Gastrocnemius medialis (tissue), 4 donors: ENCODE data around the gene RNASEH2B. TPM values are rescaled to one million over a fixed set of nuclear protein-coding genes. Genes with fewer than 3 reads are reported as not detected.

Experiments used
- ATAC-seq, 2 donors: fragments of 150-250 bp; one replicate each; pipeline ENCODE4 v1.9.1; 2016
- DNase-seq, 2 donors: peaks; one replicate each; pipeline ENCODE4 v3.0.0-alpha.2; 2019
- H3K27ac ChIP-seq, 4 donors: fragments of 200-600 bp; sonication (generic); 1 replicate in 1 of 4; 2 replicates in 3 of 4; pipeline ENCODE4 v1.5.1; 2016 to 2018; ENCODE audit warnings: mild to moderate bottlenecking in 2 of 4, moderate library complexity in 1 of 4
- H3K27me3 ChIP-seq, 3 donors: fragments of 200-600 bp; sonication (generic) in 2 of 3; 1 replicate in 1 of 3; 2 replicates in 2 of 3; pipeline versions ENCODE4 v1.5.1 to v1.6.0; 2016 to 2019; ENCODE audit warnings: mild to moderate bottlenecking in 1 of 3, moderate library complexity in 1 of 3
- H3K36me3 ChIP-seq, 2 donors: fragments of 200-600 bp; sonication (generic) in 1 of 2; one replicate each; pipeline ENCODE4 v1.5.1; 2017 to 2018
- H3K4me1 ChIP-seq, 2 donors: fragments of 200-600 bp; sonication (generic) in 1 of 2; one replicate each; pipeline ENCODE4 v1.5.1; 2016 to 2017; ENCODE audit warnings: mild to moderate bottlenecking in 2 of 2
- H3K4me3 ChIP-seq, 4 donors: fragments of 200-600 bp; sonication (generic) in 3 of 4; 1 replicate in 1 of 4; 2 replicates in 3 of 4; pipeline ENCODE4 v1.5.1; 2016 to 2019; ENCODE audit warnings: mild to moderate bottlenecking in 2 of 4
- H3K9me3 ChIP-seq, 3 donors: fragments of 200-600 bp; sonication (generic) in 2 of 3; 1 replicate in 1 of 3; 2 replicates in 2 of 3; pipeline ENCODE4 v1.5.1; 2016 to 2019
- CTCF ChIP-seq, 5 experiments: fragments of 450-650 bp in 3 of 5; fragments of 200-600 bp in 2 of 5; sonication (generic) in 2 of 5; IDR thresholded peaks in 4 of 5; conservative IDR thresholded peaks in 1 of 5; 1 replicate in 4 of 5; 2 replicates in 1 of 5; pipeline ENCODE4 v1.5.1; 2016 to 2019; ENCODE audit warnings: antibody characterized with exemption in 5 of 5, mild to moderate bottlenecking in 3 of 5, moderate library complexity in 3 of 5
- POLR2A ChIP-seq, 2 donors: fragments of 450-650 bp; IDR thresholded peaks; one replicate each; pipeline ENCODE4 v1.6.1; 2017; ENCODE audit warnings: antibody characterized with exemption in 2 of 2, mild to moderate bottlenecking in 2 of 2, moderate library complexity in 2 of 2
- in situ Hi-C, 4 donors: fragments of 200-750 bp; cut with MboI; loops; one replicate each; pipeline versions ENCODE4 v1.15.0 to v1.8.0; 2017; ENCODE audit warnings: low sequenced_read_pairs in 4 of 4
- intact Hi-C: fragments of 100-400 bp; cut with DNase I; formaldehyde crosslinking; loops from one replicate; pipeline ENCODE4 v1.15.1; 2023; ENCODE audit warnings: low total_unique reads
- total RNA-seq, 4 donors: library from RNA; depleted of rRNA; stranded (reverse); fragments of >200 nt; gene quantifications; one replicate each; pipeline versions ENCODE4 v1.1.0 to v1.2.3, GENCODE V29; 2016

Gene RNASEH2B
- total RNA-seq, 4 donors from 2014 or later: 9.3 to 24.7 (median 11.1) TPM

GRCh38 chr13:50892210-50892944 lies 17.2 kb upstream of the RNASEH2B start:
- H3K27ac ChIP-seq: no peak overlapping the region
- no peak overlapping the region for H3K4me3 ChIP-seq
- ATAC-seq: no peak
- no peak for DNase-seq
- H3K4me1 ChIP-seq: peaks cover 0 to 4% of the 10 kb centered on the region in 2 donors
- no peaks in the 10 kb centered on the region for H3K36me3 ChIP-seq
- no peak for TF ChIP-seq POLR2A (IDR thresholded peaks at IDR 0.05)
- no peak for TF ChIP-seq CTCF (IDR thresholded peaks at IDR 0.05 in 4 of 5, conservative IDR thresholded peaks at IDR 0.05 in 1 of 5)
- in situ Hi-C loops (no loop called here), intact Hi-C loops (no loop called here)
- no peaks in the 10 kb centered on the region for H3K27me3 ChIP-seq
- H3K9me3 ChIP-seq: no peaks in the 10 kb centered on the region

GRCh38 chr13:50893211-50893852 lies 16.3 kb upstream of the RNASEH2B start:
- no peak overlapping the region for H3K27ac ChIP-seq
- intact Hi-C loops: no loop called here

DNA sequence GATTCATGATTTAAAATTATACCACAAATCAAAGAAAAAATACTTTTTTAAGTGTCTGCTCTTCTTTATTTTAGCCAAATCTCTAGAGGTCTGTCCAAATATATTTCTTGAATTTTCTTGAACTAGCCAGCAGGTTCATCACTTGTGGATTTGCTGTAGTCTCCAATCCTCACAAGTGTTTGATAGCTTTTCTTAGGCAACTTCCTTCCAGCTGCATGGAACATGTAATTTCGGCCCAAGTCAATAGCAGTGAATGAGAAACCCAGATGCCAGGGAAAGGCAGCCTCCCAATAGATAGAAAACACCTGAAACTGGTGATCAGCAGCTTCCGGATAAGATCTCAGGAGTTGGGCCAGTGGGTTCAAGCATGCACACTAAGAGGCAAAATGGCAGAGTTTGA lies 15.6 kb upstream of the RNASEH2B start:
- in situ Hi-C loops: no loop called here
- no peak overlapping the region for H3K4me3 ChIP-seq
- intact Hi-C loops: no loop called here
- no peaks in the 10 kb centered on the region for H3K9me3 ChIP-seq
- ATAC-seq: no peak
- no peak for DNase-seq
- no peaks in the 10 kb centered on the region for H3K36me3 ChIP-seq
- H3K27me3 ChIP-seq: no peaks in the 10 kb centered on the region
- TF ChIP-seq POLR2A (IDR thresholded peaks at IDR 0.05) (no peak), CTCF (IDR thresholded peaks at IDR 0.05 in 4 of 5, conservative IDR thresholded peaks at IDR 0.05 in 1 of 5) (no peak)
- peaks cover 0 to 4% of the 10 kb centered on the region in 2 donors for H3K4me1 ChIP-seq
- no peak overlapping the region for H3K27ac ChIP-seq

More at GRCh38 chr13:50893211-50893852, 16.3 kb upstream of the RNASEH2B start:
- peaks cover 0 to 4% of the 10 kb centered on the region in 2 donors for H3K4me1 ChIP-seq
- H3K4me3 ChIP-seq: no peak overlapping the region
- in situ Hi-C loops: no loop called here
- no peak for ATAC-seq
- no peaks in the 10 kb centered on the region for H3K27me3 ChIP-seq
- H3K36me3 ChIP-seq: no peaks in the 10 kb centered on the region
- no peak for TF ChIP-seq CTCF (IDR thresholded peaks at IDR 0.05 in 4 of 5, conservative IDR thresholded peaks at IDR 0.05 in 1 of 5)
- TF ChIP-seq POLR2A (IDR thresholded peaks at IDR 0.05): no peak
- DNase-seq: no peak
- H3K9me3 ChIP-seq: no peaks in the 10 kb centered on the region

DNA sequence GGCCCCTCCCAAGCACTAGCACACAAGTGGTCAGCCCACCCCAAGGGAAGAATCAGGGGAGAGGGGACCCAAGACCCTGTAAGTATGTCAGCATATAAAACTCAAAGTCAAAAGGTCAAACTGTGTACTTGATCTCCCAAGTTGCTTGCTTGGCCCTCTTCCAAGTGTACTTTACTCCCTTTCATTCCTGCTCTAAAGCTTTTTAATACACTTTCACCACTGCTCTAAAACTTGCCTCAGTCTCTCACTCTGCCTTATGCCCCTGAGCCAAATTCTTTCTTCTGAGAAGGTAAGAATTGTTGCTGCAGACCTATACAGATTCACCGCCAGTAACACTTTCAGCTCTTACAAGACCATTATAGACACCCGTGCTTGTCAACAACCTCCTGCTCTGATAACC lies 15.1 kb upstream of the RNASEH2B start:
- TF ChIP-seq POLR2A (IDR thresholded peaks at IDR 0.05) (no peak), CTCF (IDR thresholded peaks at IDR 0.05 in 4 of 5, conservative IDR thresholded peaks at IDR 0.05 in 1 of 5) (no peak)
- intact Hi-C loops (no loop called here), in situ Hi-C loops (no loop called here)
- Histone ChIP-seq H3K36me3 (no peaks in the 10 kb centered on the region), H3K27ac (no peak overlapping the region), H3K27me3 (no peaks in the 10 kb centered on the region), H3K9me3 (no peaks in the 10 kb centered on the region), H3K4me1 (peaks cover 0 to 4% of the 10 kb centered on the region in 2 donors), H3K4me3 (no peak overlapping the region)
- ATAC-seq: no peak
- no peak for DNase-seq
